ENCODE results near the gene MLLT6.
A peak's percentile ranks its signal among the peaks of the same experiment; 100 is the strongest.

The MLLT6 gene

GRCh38 chr17:38753071-38753506 is 48.0 kb downstream of the MLLT6 start:
- H3K36me3 ChIP-seq (ENCODE audit: control insufficient read depth, insufficient read depth, low read length), result peaks cover 38% of the 10 kb centered on the region
- H3K9me3 ChIP-seq (ENCODE audit: control insufficient read depth, insufficient read depth, low read length), result no peaks in the 10 kb centered on the region
- H3K9ac ChIP-seq (ENCODE audit: low read depth, low read length), result peak overlapping the region; percentile 45; the same call in 1 of the 2 replicates
- H3K4me1 ChIP-seq (ENCODE audit: control insufficient read depth, insufficient read depth, low read length), result peaks cover 10% of the 10 kb centered on the region
- H3K27ac ChIP-seq (ENCODE audit: low read depth, low read length), result peak overlapping the region; percentile 49
- peak overlapping the region; percentile 93 for H3K4me3 ChIP-seq (ENCODE audit: low read depth, low read length)
- H3K27me3 ChIP-seq (ENCODE audit: control insufficient read depth, insufficient read depth, low read length), result peaks cover 8% of the 10 kb centered on the region

- Histone ChIP-seq H3K27ac (ENCODE audit: low read depth, low read length) (no peak overlapping the region), H3K4me1 (ENCODE audit: control insufficient read depth, insufficient read depth, low read length) (no peaks in the 10 kb centered on the region), H3K4me3 (ENCODE audit: low read depth, low read length) (no peak overlapping the region), H3K9me3 (ENCODE audit: control insufficient read depth, insufficient read depth, low read length) (no peaks in the 10 kb centered on the region), H3K27me3 (ENCODE audit: control insufficient read depth, insufficient read depth, low read length) (no peaks in the 10 kb centered on the region), H3K9ac (ENCODE audit: low read depth, low read length) (no peak overlapping the region), H3K36me3 (ENCODE audit: control insufficient read depth, insufficient read depth, low read length) (peaks cover 89% of the 10 kb centered on the region)
These were observed 56.5 kb downstream of the MLLT6 start for GRCh38 chr17:38761612-38762011.

DNA sequence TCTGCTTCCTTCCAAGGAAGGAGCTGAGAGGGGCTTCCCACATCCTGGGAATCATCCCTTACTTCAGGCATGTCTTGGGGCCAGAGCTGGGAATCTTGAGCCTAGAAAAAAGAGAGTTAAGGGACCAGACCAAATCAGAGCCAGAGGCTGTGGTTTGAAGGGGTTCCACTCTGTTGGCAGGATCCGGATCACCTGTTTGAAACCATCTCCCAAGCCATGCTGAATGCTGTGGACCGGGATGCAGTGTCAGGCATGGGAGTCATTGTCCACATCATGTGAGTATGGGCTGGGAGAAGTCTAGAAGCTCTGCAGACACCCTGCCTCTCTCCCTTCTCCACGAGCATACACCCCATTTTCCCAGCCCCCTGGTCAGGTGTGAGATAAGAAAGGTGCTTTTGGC is 57.2 kb downstream of the MLLT6 start:
- Histone ChIP-seq H3K4me3 (ENCODE audit: low read depth, low read length) (no peak overlapping the region), H3K9ac (ENCODE audit: low read depth, low read length) (no peak overlapping the region), H3K27ac (ENCODE audit: low read depth, low read length) (no peak overlapping the region), H3K27me3 (ENCODE audit: control insufficient read depth, insufficient read depth, low read length) (no peaks in the 10 kb centered on the region), H3K36me3 (ENCODE audit: control insufficient read depth, insufficient read depth, low read length) (peaks cover 90% of the 10 kb centered on the region), H3K4me1 (ENCODE audit: control insufficient read depth, insufficient read depth, low read length) (no peaks in the 10 kb centered on the region), H3K9me3 (ENCODE audit: control insufficient read depth, insufficient read depth, low read length) (no peaks in the 10 kb centered on the region)

DNA sequence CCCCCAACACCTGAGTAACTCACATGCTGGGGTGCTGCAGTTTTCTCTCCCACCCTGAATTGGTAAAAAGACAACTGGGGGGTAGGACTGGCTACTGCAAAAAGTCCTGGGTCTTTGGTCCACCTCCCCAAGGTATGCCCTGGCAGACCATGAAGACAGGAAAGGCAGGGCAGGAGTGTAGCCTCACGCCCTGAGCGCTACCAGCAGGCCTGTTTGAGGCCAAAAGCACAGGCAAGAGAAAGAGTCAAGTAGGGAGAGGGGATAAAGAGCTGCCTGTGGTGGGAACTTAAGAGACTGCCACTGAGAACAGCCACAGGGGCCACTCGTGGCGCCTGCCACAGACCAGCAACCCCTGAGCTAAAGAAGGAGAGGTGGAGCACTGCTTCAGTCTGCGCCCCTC is 61.3 kb downstream of the MLLT6 start:
- Histone ChIP-seq H3K9ac (ENCODE audit: low read depth, low read length) (no peak overlapping the region), H3K4me1 (ENCODE audit: control insufficient read depth, insufficient read depth, low read length) (no peaks in the 10 kb centered on the region), H3K27me3 (ENCODE audit: control insufficient read depth, insufficient read depth, low read length) (no peaks in the 10 kb centered on the region), H3K36me3 (ENCODE audit: control insufficient read depth, insufficient read depth, low read length) (peaks cover 95% of the 10 kb centered on the region), H3K27ac (ENCODE audit: low read depth, low read length) (no peak overlapping the region), H3K9me3 (ENCODE audit: control insufficient read depth, insufficient read depth, low read length) (no peaks in the 10 kb centered on the region), H3K4me3 (ENCODE audit: low read depth, low read length) (no peak overlapping the region)

- Histone ChIP-seq H3K27ac (ENCODE audit: low read depth, low read length) (no peak overlapping the region), H3K9ac (ENCODE audit: low read depth, low read length) (no peak overlapping the region), H3K36me3 (ENCODE audit: control insufficient read depth, insufficient read depth, low read length) (peaks cover 97% of the 10 kb centered on the region), H3K9me3 (ENCODE audit: control insufficient read depth, insufficient read depth, low read length) (no peaks in the 10 kb centered on the region), H3K4me3 (ENCODE audit: low read depth, low read length) (no peak overlapping the region), H3K27me3 (ENCODE audit: control insufficient read depth, insufficient read depth, low read length) (no peaks in the 10 kb centered on the region), H3K4me1 (ENCODE audit: control insufficient read depth, insufficient read depth, low read length) (no peaks in the 10 kb centered on the region)
These were observed 63.3 kb downstream of the MLLT6 start for GRCh38 chr17:38768417-38768816.

GRCh38 chr17:38773258-38773657 is 68.2 kb downstream of the MLLT6 start:
- Histone ChIP-seq H3K4me3 (ENCODE audit: low read depth, low read length) (no peak overlapping the region), H3K4me1 (ENCODE audit: control insufficient read depth, insufficient read depth, low read length) (no peaks in the 10 kb centered on the region), H3K9ac (ENCODE audit: low read depth, low read length) (no peak overlapping the region), H3K36me3 (ENCODE audit: control insufficient read depth, insufficient read depth, low read length) (peaks cover 88% of the 10 kb centered on the region), H3K27ac (ENCODE audit: low read depth, low read length) (no peak overlapping the region), H3K27me3 (ENCODE audit: control insufficient read depth, insufficient read depth, low read length) (no peaks in the 10 kb centered on the region), H3K9me3 (ENCODE audit: control insufficient read depth, insufficient read depth, low read length) (no peaks in the 10 kb centered on the region)

- Histone ChIP-seq H3K27me3 (ENCODE audit: control insufficient read depth, insufficient read depth, low read length) (no peaks in the 10 kb centered on the region), H3K4me1 (ENCODE audit: control insufficient read depth, insufficient read depth, low read length) (no peaks in the 10 kb centered on the region), H3K4me3 (ENCODE audit: low read depth, low read length) (no peak overlapping the region), H3K36me3 (ENCODE audit: control insufficient read depth, insufficient read depth, low read length) (peaks cover 90% of the 10 kb centered on the region), H3K9ac (ENCODE audit: low read depth, low read length) (no peak overlapping the region), H3K9me3 (ENCODE audit: control insufficient read depth, insufficient read depth, low read length) (no peaks in the 10 kb centered on the region), H3K27ac (ENCODE audit: low read depth, low read length) (no peak overlapping the region)
These were observed 72.7 kb downstream of the MLLT6 start for GRCh38 chr17:38777641-38778250.

Measured in HUES48 (cell line).